ENCODE measurements around the gene TXNDC11. TPM values are rescaled to one million over a fixed set of nuclear protein-coding genes. Genes with fewer than 3 reads are reported as not detected.

The TXNDC11 gene
- total RNA-seq, 5 donors from 2014 or later (not counting 1 experiment from before 2014, with no cell fraction given) = 44.0 to 76.3 (median 54.0) TPM

- Histone ChIP-seq H3K27ac (ENCODE audit: low read length) (no peak overlapping the region), H3K4me1 (ENCODE audit: control insufficient read depth in 1 of 2, extremely low read depth in 1 of 2, insufficient read depth in 2 of 2, low read length in 2 of 2) (peaks cover 5 to 37% of the 10 kb centered on the region in 2 experiments), H3K27me3 (replicated peaks in 1 of 2; ENCODE audit: control insufficient read depth in 2 of 2, extremely low read depth in 1 of 2, insufficient read depth in 2 of 2, low read length in 1 of 2) (no peaks in the 10 kb centered on the region), H3K4me3 (ENCODE audit: control insufficient read depth in 1 of 2, extremely low read depth in 1 of 2, low read length in 1 of 2) (no peak overlapping the region), H3K36me3 (ENCODE audit: control insufficient read depth in 2 of 2, extremely low read depth in 1 of 2, insufficient read depth in 1 of 2, low read length in 1 of 2) (no peaks in the 10 kb centered on the region), H3K9me3 (no peaks in the 10 kb centered on the region)
- Mint-ChIP-seq H3K27me3 (no peaks in the 10 kb centered on the region), H3K4me3 (peak overlapping the region; percentile 88 to 96 (median 90)), H3K27ac (peak overlapping the region; percentile 93 to 96), H3K36me3 (peaks cover under 1% of the 10 kb centered on the region), H3K9me3 (no peaks in the 10 kb centered on the region), H3K4me1 (peaks cover 38 to 46% (median 39%) of the 10 kb centered on the region in 3 donors)
- CTCF ChIA-PET = interaction anchor here in 1 of 2 donors (1.4 to 3.2 kb wide), 3 partner anchors 35 to 53 kb away, joined by 4 to 20 read pairs (median 7); partner anchors contain the start of gene ZC3H7A
- ATAC-seq (replicated peaks in 1 of 4) = no peak
- POLR2A ChIA-PET = interaction anchor here (0.6 to 2.1 kb wide), 6 partner anchors 37 to 170 kb away, joined by 3 to 13 read pairs (median 4); partner anchors contain the start of gene ZC3H7A (in 1 of the 2)
- DNase-seq = no peak
- WGBS (ENCODE audit: insufficient coverage) = 100% methylated on average over 2 of the region's 5 CpGs
Observed at GRCh38 chr16:11744075-11744470, 1.4 kb upstream of the TXNDC11 start.

DNA sequence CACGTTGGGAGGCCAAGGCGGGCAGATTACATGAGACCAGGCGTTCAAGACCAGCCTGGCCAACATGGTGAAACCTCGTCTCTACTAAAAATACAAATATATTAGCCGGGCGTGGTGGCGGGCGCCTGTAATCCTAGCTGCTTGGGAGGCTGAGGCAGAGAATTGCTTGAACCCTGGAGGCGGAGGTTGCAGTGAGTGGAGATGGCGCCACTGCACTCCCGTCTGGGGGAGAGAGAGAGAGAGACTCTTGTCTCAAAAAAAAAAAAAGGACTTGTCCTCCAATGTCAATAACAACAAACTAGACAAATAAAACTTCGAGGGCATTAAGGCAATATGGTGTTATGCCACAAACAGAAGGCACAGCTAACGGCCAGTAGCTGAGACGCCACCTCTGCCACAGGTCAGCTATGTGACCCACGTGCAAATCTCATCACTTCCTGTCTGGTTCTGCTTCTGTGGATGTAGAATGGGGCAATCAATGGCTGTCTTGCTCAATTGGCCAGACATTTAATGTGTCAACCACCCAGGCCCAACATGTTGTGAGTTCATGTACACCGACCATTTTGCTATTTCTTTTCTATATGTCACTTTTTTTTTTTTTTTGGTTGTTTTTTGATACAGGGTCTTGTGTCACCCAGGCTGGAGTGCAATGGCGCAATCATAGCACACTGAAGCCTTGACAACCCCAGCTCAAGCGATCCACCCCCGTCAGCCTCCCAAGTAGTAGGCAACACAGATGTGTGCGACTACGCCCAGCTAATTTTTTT is 834 bp upstream of the TXNDC11 start:
- H3K4me3 ChIP-seq (ENCODE audit: control insufficient read depth in 1 of 2, extremely low read depth in 1 of 2, low read length in 1 of 2) = peak overlapping the region; percentile 62 to 86
- peak in 23 of 35 experiments; percentile 1 to 56 (median 17) for DNase-seq

GRCh38 chr16:11742093-11742535 is 543 bp downstream of the TXNDC11 start:
- Histone ChIP-seq H3K9me3 (no peaks in the 10 kb centered on the region), H3K4me3 (ENCODE audit: control insufficient read depth in 1 of 2, extremely low read depth in 1 of 2, low read length in 1 of 2) (peak overlapping the region; percentile 62 to 86), H3K27ac (ENCODE audit: low read length) (peak overlapping the region; percentile 42), H3K27me3 (replicated peaks in 1 of 2; ENCODE audit: control insufficient read depth in 2 of 2, extremely low read depth in 1 of 2, insufficient read depth in 2 of 2, low read length in 1 of 2) (no peaks in the 10 kb centered on the region), H3K36me3 (ENCODE audit: control insufficient read depth in 2 of 2, extremely low read depth in 1 of 2, insufficient read depth in 1 of 2, low read length in 1 of 2) (no peaks in the 10 kb centered on the region), H3K4me1 (ENCODE audit: control insufficient read depth in 1 of 2, extremely low read depth in 1 of 2, insufficient read depth in 2 of 2, low read length in 2 of 2) (peaks cover 5 to 47% of the 10 kb centered on the region in 2 experiments)
- peaks cover 54 to 60% (median 59%) of the 10 kb centered on the region in 3 donors for H3K4me1 Mint-ChIP-seq
- ATAC-seq (replicated peaks in 1 of 4) (peak; percentile 4 to 48 (median 28)), DNase-seq (peak in 14 of 35 experiments; percentile 5 to 45 (median 20))
- no peaks in the 10 kb centered on the region for H3K9me3 Mint-ChIP-seq
- H3K4me3 Mint-ChIP-seq = peak overlapping the region; percentile 90 to 96 (median 94)
- WGBS (ENCODE audit: insufficient coverage) = under 1% methylated on average over 37 of the region's 37 CpGs
- CTCF ChIA-PET = interaction anchor here in 1 of 2 donors (0.7 to 3.2 kb wide), 5 partner anchors 23 to 137 kb away, joined by 3 to 20 read pairs (median 4); partner anchors contain the start of gene ZC3H7A
- POLR2A ChIA-PET = interaction anchor here (0.6 to 2.1 kb wide), 7 partner anchors 9 to 182 kb away, joined by 3 to 14 read pairs (median 4); partner anchors contain the start of gene ZC3H7A (in 1 of the 2)
- no peaks in the 10 kb centered on the region for H3K27me3 Mint-ChIP-seq
- H3K36me3 Mint-ChIP-seq = peaks cover 6% of the 10 kb centered on the region
- H3K27ac Mint-ChIP-seq = peak overlapping the region; percentile 83 to 88

More for the DNA sequence above, 834 bp upstream of the TXNDC11 start:
- ChIA-PET CTCF (interaction anchor here (0.7 to 3.2 kb wide), 5 partner anchors 25 to 61 kb away, joined by 4 to 20 read pairs (median 4); partner anchors contain the start of gene ZC3H7A (in 1 of the 2)), POLR2A (interaction anchor here (0.6 to 2.1 kb wide), 15 partner anchors 8 to 183 kb away, joined by 3 to 13 read pairs (median 4); partner anchors contain the start of gene ZC3H7A (in 1 of the 2))
- 57% methylated on average over 6 of the region's 21 CpGs for WGBS (ENCODE audit: insufficient coverage)
- no peak for ATAC-seq (replicated peaks in 1 of 4)
- peaks cover 44 to 52% (median 45%) of the 10 kb centered on the region in 3 donors for H3K4me1 Mint-ChIP-seq
- peak overlapping the region; percentile 93 to 96 for H3K27ac Mint-ChIP-seq
- Histone ChIP-seq H3K36me3 (ENCODE audit: control insufficient read depth in 2 of 2, extremely low read depth in 1 of 2, insufficient read depth in 1 of 2, low read length in 1 of 2) (no peaks in the 10 kb centered on the region), H3K4me1 (ENCODE audit: control insufficient read depth in 1 of 2, extremely low read depth in 1 of 2, insufficient read depth in 2 of 2, low read length in 2 of 2) (peaks cover 5 to 43% of the 10 kb centered on the region in 2 experiments), H3K9me3 (no peaks in the 10 kb centered on the region), H3K27ac (ENCODE audit: low read length) (peak overlapping the region; percentile 97), H3K27me3 (replicated peaks in 1 of 2; ENCODE audit: control insufficient read depth in 2 of 2, extremely low read depth in 1 of 2, insufficient read depth in 2 of 2, low read length in 1 of 2) (no peaks in the 10 kb centered on the region)
- H3K9me3 Mint-ChIP-seq = no peaks in the 10 kb centered on the region
- H3K27me3 Mint-ChIP-seq = no peaks in the 10 kb centered on the region
- H3K36me3 Mint-ChIP-seq = no peaks in the 10 kb centered on the region
- H3K4me3 Mint-ChIP-seq = peak overlapping the region; percentile 88 to 96 (median 90)

DNA sequence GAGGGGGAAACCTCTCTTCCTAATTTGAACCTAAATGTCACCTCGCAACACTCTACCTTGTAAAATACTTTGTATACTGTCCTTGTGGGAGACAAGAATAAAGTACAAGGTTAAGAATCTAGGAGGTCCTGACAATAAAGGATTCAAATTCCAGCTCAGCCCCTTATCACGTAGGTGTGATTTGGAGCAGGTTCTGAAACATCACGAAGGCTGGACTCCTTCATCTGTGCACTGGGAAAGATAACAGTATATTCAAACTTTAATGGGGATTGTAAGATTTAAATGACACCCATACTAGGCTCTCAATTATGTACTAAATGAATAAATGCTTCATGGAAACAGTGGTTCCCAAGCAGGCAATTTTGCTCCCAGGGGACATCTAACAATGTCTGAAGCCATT is 2.1 kb downstream of the TXNDC11 start:
- DNase-seq (no peak), ATAC-seq (replicated peaks in 1 of 4) (no peak)
- peaks cover 0 to 15% of the 10 kb centered on the region in 2 donors for H3K36me3 ChIP-seq (ENCODE audit: control insufficient read depth in 2 of 2, extremely low read depth in 1 of 2, insufficient read depth in 1 of 2, low read length in 1 of 2)
- ChIA-PET CTCF (interaction anchor here in 1 of 2 donors (1.8 kb wide), 1 partner anchor 57 kb away, joined by 7 read pairs; the partner anchor contains the start of gene ZC3H7A), POLR2A (no interaction called here)
- no peaks in the 10 kb centered on the region for H3K27me3 ChIP-seq (replicated peaks in 1 of 2; ENCODE audit: control insufficient read depth in 2 of 2, extremely low read depth in 1 of 2, insufficient read depth in 2 of 2, low read length in 1 of 2)
- Mint-ChIP-seq H3K27ac (peak overlapping the region; percentile 83 to 88), H3K27me3 (no peaks in the 10 kb centered on the region), H3K4me3 (peak overlapping the region; percentile 90 to 96 (median 94)), H3K4me1 (peaks cover 68 to 74% (median 69%) of the 10 kb centered on the region in 3 donors), H3K9me3 (no peaks in the 10 kb centered on the region), H3K36me3 (peaks cover 19% of the 10 kb centered on the region)
- H3K4me1 ChIP-seq (ENCODE audit: control insufficient read depth in 1 of 2, extremely low read depth in 1 of 2, insufficient read depth in 2 of 2, low read length in 2 of 2) = peaks cover 5 to 47% of the 10 kb centered on the region in 2 experiments
- peak overlapping the region in 1 of 2 donors; percentile 1 for H3K4me3 ChIP-seq (ENCODE audit: control insufficient read depth in 1 of 2, extremely low read depth in 1 of 2, low read length in 1 of 2)
- WGBS (ENCODE audit: insufficient coverage) = no CpG with 5 or more reads among the region's 3 CpGs
- H3K9me3 ChIP-seq = no peaks in the 10 kb centered on the region
- no peak overlapping the region for H3K27ac ChIP-seq (ENCODE audit: low read length)

- peaks cover 5 to 47% of the 10 kb centered on the region in 2 experiments for H3K4me1 ChIP-seq (ENCODE audit: control insufficient read depth in 1 of 2, extremely low read depth in 1 of 2, insufficient read depth in 2 of 2, low read length in 2 of 2)
- H3K36me3 ChIP-seq (ENCODE audit: control insufficient read depth in 2 of 2, extremely low read depth in 1 of 2, insufficient read depth in 1 of 2, low read length in 1 of 2) = peaks cover 0 to 31% of the 10 kb centered on the region in 2 donors
- no peaks in the 10 kb centered on the region for H3K9me3 Mint-ChIP-seq
- peaks cover 69 to 78% (median 76%) of the 10 kb centered on the region in 3 donors for H3K4me1 Mint-ChIP-seq
- peak overlapping the region; percentile 21 to 96 (median 43) for H3K4me3 Mint-ChIP-seq
- peak overlapping the region; percentile 23 to 39 for H3K27ac Mint-ChIP-seq
- DNase-seq = no peak
- H3K27ac ChIP-seq (ENCODE audit: low read length) = no peak overlapping the region
- no peak for ATAC-seq (replicated peaks in 1 of 4)
- 50% methylated on average over 2 of the region's 15 CpGs for WGBS (ENCODE audit: insufficient coverage)
- no peaks in the 10 kb centered on the region for H3K27me3 ChIP-seq (replicated peaks in 1 of 2; ENCODE audit: control insufficient read depth in 2 of 2, extremely low read depth in 1 of 2, insufficient read depth in 2 of 2, low read length in 1 of 2)
- peaks cover 28% of the 10 kb centered on the region for H3K36me3 Mint-ChIP-seq
- no peaks in the 10 kb centered on the region for H3K27me3 Mint-ChIP-seq
- H3K9me3 ChIP-seq = no peaks in the 10 kb centered on the region
- no peak overlapping the region for H3K4me3 ChIP-seq (ENCODE audit: control insufficient read depth in 1 of 2, extremely low read depth in 1 of 2, low read length in 1 of 2)
- POLR2A ChIA-PET = interaction anchor here in 1 of 2 donors (0.6 to 0.7 kb wide), 3 partner anchors 18 to 120 kb away, joined by 4 to 13 read pairs (median 5); no protein-coding TSS in a partner anchor
- CTCF ChIA-PET = interaction anchor here (0.7 to 1.8 kb wide), 2 partner anchors 59 to 780 kb away, joined by 6 to 7 read pairs; partner anchors contain the start of gene ZC3H7A (in 1 of the 2)
Observed at GRCh38 chr16:11738742-11739544, 3.7 kb downstream of the TXNDC11 start.

All from T-cell (primary cell).